WTC11 (cell line): Measurements from ENCODE around the gene IQSEC1. TPM values are rescaled to one million over a fixed set of nuclear protein-coding genes. Genes with fewer than 3 reads are reported as not detected.
A peak's percentile ranks its signal among the peaks of the same experiment; 100 is the strongest.

Source experiments
- ATAC-seq: fragments of 200-7000 bp; cut with Tn5 transposase; 2 replicates; pipeline ENCODE4 v1.10.0; 2021; ENCODE audit warnings: mild to moderate bottlenecking, moderate library complexity
- CTCF ChIA-PET: fragments of 300-600 bp; sonication (Branson Sonifier 250); formaldehyde crosslinking; loops from one replicate; lab custom pipeline; 2021; ENCODE audit warnings: antibody characterized with exemption; lab: Charles Lee
- POLR2A ChIA-PET: fragments of 350-600 bp; sonication (Branson Sonifier 250); formaldehyde crosslinking; loops from one replicate; lab custom pipeline; 2021; ENCODE audit warnings: antibody characterized with exemption; lab: Charles Lee
- DNase-seq: peaks from one replicate; pipeline ENCODE4 v3.0.0; 2021; ENCODE audit warnings: low spot score
- H3K27ac Mint-ChIP-seq: 2 replicates; pipeline ENCODE4 v1.8.0; 2021; ENCODE audit warnings: mixed read lengths
- H3K27me3 Mint-ChIP-seq: 2 replicates; pipeline ENCODE4 v1.8.0; 2021; ENCODE audit warnings: low read depth, mild to moderate bottlenecking, moderate library complexity, mixed read lengths
- H3K36me3 Mint-ChIP-seq: 2 replicates; pipeline ENCODE4 v1.8.0; 2021; ENCODE audit warnings: mixed read lengths
- H3K4me1 Mint-ChIP-seq: 2 replicates; pipeline ENCODE4 v1.8.0; 2022; ENCODE audit warnings: mixed read lengths
- H3K4me3 Mint-ChIP-seq: 2 replicates; pipeline ENCODE4 v1.8.0; 2021; ENCODE audit warnings: mild to moderate bottlenecking, moderate library complexity, mixed read lengths
- H3K9me3 Mint-ChIP-seq: 2 replicates; pipeline ENCODE4 v1.8.0; 2021; ENCODE audit warnings: mixed read lengths
- ATF1 ChIP-seq: sonication (generic); formaldehyde crosslinking; IDR thresholded peaks from 2 replicates; pipeline ENCODE4 v1.8.1; 2023; ENCODE audit warnings: mild to moderate bottlenecking, moderate library complexity, missing genetic modification reagents
- E2F5 ChIP-seq: sonication (generic); formaldehyde crosslinking; IDR thresholded peaks from 2 replicates; pipeline ENCODE4 v1.8.1; 2022; ENCODE audit warnings: mild to moderate bottlenecking, moderate library complexity, missing genetic modification reagents
- EMX1 ChIP-seq: fragments of 250-450 bp; sonication (Bioruptor Pico); IDR thresholded peaks from 2 replicates; pipeline ENCODE4 v1.8.0; 2021; ENCODE audit warnings: mild to moderate bottlenecking
- ETV6 ChIP-seq: sonication (generic); formaldehyde crosslinking; IDR thresholded peaks from 2 replicates; pipeline ENCODE4 v1.8.1; 2022; ENCODE audit warnings: mild to moderate bottlenecking, missing genetic modification reagents
- FOXJ3 ChIP-seq: sonication (generic); formaldehyde crosslinking; IDR thresholded peaks from 2 replicates; pipeline ENCODE4 v1.9.0; 2021; ENCODE audit warnings: missing genetic modification reagents, mild to moderate bottlenecking, borderline replicate concordance
- JAZF1 ChIP-seq: fragments of 250-450 bp; sonication (Bioruptor Pico); IDR thresholded peaks from 2 replicates; pipeline ENCODE4 v1.9.0; 2021; ENCODE audit warnings: moderate library complexity, mild to moderate bottlenecking, inconsistent platforms
- STAT6 ChIP-seq: sonication (generic); formaldehyde crosslinking; conservative IDR thresholded peaks from 2 replicates; pipeline ENCODE4 v1.8.1; 2023; ENCODE audit warnings: mild to moderate bottlenecking, low read depth, missing genetic modification reagents, moderate library complexity
- TCF7 ChIP-seq: sonication (generic); formaldehyde crosslinking; IDR thresholded peaks from 2 replicates; pipeline ENCODE4 v1.8.0; 2022; ENCODE audit warnings: mild to moderate bottlenecking, low read depth, missing genetic modification reagents, moderate library complexity
- TEAD1 ChIP-seq: sonication (generic); formaldehyde crosslinking; IDR thresholded peaks from 2 replicates; pipeline ENCODE4 v1.8.0; 2022; ENCODE audit warnings: mild to moderate bottlenecking, missing genetic modification reagents
- ZMAT4 ChIP-seq: fragments of 250-450 bp; sonication (Bioruptor Pico); IDR thresholded peaks from 2 replicates; pipeline ENCODE4 v1.9.0; 2021; ENCODE audit warnings: mild to moderate bottlenecking
- ZNF416 ChIP-seq: fragments of 250-450 bp; sonication (Bioruptor Pico); IDR thresholded peaks from 2 replicates; pipeline ENCODE4 v1.9.0; 2021; ENCODE audit warnings: mild to moderate bottlenecking, inconsistent platforms
- ZNF425 ChIP-seq: fragments of 250-450 bp; sonication (Bioruptor Pico); conservative IDR thresholded peaks from 2 replicates; pipeline ENCODE4 v1.9.0; 2021; ENCODE audit warnings: mild to moderate bottlenecking
- ZNF671 ChIP-seq: fragments of 250-450 bp; sonication (Bioruptor Pico); IDR thresholded peaks from 2 replicates; pipeline ENCODE4 v1.8.0; 2021; ENCODE audit warnings: mild to moderate bottlenecking
- total RNA-seq: library from RNA; stranded (reverse); gene quantifications from 3 replicates; pipeline ENCODE4 v1.2.3, GENCODE V29; 2021
- TF ChIP-seq, protein P1 (sequence below): sonication (generic); formaldehyde crosslinking; IDR thresholded peaks from 2 replicates; pipeline ENCODE4 v1.8.1; 2022; ENCODE audit warnings: mild to moderate bottlenecking, missing genetic modification reagents, moderate library complexity, borderline replicate concordance
- TF ChIP-seq, protein P2 (sequence below): sonication (generic); formaldehyde crosslinking; IDR thresholded peaks from 2 replicates; pipeline ENCODE4 v1.8.1; 2023; ENCODE audit warnings: mild to moderate bottlenecking, missing genetic modification reagents, borderline replicate concordance
- TF ChIP-seq, protein P3 (sequence below): fragments of 200-600 bp; IDR thresholded peaks from 2 replicates; pipeline ENCODE4 v1.8.0; 2022; ENCODE audit warnings: antibody characterized with exemption

Gene IQSEC1
- total RNA-seq, 1 experiment from 2014 or later: 35.0 TPM

DNA sequence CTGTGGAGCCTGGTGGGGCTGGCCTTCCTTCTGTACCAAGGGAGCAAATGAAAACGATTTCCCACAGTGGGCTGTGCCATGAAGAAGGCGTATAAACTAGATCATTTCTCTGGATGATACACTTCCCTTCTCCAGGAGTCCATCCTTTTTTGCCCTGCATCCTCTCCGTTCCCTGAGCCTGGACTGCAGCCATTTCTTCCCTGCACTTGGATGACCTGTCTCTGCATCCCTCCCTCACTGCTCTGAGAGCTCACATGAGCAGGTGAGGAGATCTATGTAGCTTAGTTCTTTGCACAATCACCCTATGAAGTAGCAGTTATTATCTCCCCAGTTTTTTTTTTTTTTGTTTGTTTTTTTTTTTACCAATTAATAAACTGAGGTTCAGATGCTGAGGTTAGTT, 46.7 kb downstream of the IQSEC1 start:
- DNase-seq: no peak
- H3K4me3 Mint-ChIP-seq: no peak overlapping the region
- TF ChIP-seq STAT6 (CRISPR knock-in tag): no peak
- TF ChIP-seq, protein P1, sequence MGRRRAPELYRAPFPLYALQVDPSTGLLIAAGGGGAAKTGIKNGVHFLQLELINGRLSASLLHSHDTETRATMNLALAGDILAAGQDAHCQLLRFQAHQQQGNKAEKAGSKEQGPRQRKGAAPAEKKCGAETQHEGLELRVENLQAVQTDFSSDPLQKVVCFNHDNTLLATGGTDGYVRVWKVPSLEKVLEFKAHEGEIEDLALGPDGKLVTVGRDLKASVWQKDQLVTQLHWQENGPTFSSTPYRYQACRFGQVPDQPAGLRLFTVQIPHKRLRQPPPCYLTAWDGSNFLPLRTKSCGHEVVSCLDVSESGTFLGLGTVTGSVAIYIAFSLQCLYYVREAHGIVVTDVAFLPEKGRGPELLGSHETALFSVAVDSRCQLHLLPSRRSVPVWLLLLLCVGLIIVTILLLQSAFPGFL: no peak
- TF ChIP-seq, all 79 proteins: peak for 0
- H3K36me3 Mint-ChIP-seq: no peaks in the 10 kb centered on the region
- 0 out of 2 replicates have a peak overlapping the region, but pooled peaks have one; percentile 5 for H3K27ac Mint-ChIP-seq
- peaks cover 11% of the 10 kb centered on the region for H3K4me1 Mint-ChIP-seq
- no peak for ATAC-seq
- no peaks in the 10 kb centered on the region for H3K27me3 Mint-ChIP-seq
- ChIA-PET POLR2A (interaction anchor here (0.5 kb wide), 2 partner anchors 58 to 484 kb away, joined by 3 read pairs; no protein-coding TSS in a partner anchor), CTCF (interaction anchor here (0.5 to 2.1 kb wide), 13 partner anchors 9 to 622 kb away, joined by 3 to 14 read pairs (median 4); no protein-coding TSS in a partner anchor)
- no peaks in the 10 kb centered on the region for H3K9me3 Mint-ChIP-seq

DNA sequence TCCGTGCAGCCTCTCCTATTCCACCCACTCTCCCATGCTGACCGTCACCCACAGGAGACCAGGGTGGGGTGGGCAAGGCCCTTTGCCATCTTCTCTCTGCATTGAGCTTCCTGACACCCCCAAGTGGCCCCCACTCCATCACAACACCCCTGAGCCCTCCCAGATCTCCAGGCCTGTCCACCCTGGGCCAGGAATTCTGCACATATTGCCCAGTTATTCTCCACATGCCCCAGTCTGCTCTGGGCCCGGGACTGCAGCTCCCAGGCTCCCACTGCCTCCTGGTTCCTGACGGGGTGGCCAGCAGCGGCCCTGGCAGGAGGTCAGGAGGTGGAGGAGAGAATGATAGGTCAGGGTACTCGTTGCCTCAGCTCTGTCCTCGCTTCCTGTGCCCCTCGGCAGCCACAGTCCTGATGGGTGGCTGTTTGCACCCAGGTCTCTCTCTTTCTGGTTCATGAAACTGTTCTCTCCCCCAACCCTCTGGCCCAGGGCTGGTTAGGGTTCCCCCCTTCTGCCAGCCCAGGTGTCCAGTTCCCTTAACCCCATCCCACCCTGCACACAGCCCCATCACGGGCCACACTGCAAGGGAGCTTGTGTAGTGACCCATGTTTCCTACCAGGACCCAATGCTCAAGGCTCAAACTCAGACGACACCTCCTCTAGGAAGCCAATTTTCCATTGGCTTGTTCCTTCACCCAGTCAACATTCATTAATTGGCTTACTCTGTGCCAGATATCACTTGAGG, 47.3 kb downstream of the IQSEC1 start:
- Mint-ChIP-seq H3K4me3 (no peak overlapping the region), H3K27me3 (no peaks in the 10 kb centered on the region), H3K9me3 (no peaks in the 10 kb centered on the region), H3K4me1 (peaks cover 9% of the 10 kb centered on the region), H3K36me3 (no peaks in the 10 kb centered on the region), H3K27ac (no peak overlapping the region)
- no peak for TF ChIP-seq FOXJ3 (CRISPR knock-in tag)
- no peak for TF ChIP-seq E2F5 (CRISPR knock-in tag)
- TF ChIP-seq, protein P2, sequence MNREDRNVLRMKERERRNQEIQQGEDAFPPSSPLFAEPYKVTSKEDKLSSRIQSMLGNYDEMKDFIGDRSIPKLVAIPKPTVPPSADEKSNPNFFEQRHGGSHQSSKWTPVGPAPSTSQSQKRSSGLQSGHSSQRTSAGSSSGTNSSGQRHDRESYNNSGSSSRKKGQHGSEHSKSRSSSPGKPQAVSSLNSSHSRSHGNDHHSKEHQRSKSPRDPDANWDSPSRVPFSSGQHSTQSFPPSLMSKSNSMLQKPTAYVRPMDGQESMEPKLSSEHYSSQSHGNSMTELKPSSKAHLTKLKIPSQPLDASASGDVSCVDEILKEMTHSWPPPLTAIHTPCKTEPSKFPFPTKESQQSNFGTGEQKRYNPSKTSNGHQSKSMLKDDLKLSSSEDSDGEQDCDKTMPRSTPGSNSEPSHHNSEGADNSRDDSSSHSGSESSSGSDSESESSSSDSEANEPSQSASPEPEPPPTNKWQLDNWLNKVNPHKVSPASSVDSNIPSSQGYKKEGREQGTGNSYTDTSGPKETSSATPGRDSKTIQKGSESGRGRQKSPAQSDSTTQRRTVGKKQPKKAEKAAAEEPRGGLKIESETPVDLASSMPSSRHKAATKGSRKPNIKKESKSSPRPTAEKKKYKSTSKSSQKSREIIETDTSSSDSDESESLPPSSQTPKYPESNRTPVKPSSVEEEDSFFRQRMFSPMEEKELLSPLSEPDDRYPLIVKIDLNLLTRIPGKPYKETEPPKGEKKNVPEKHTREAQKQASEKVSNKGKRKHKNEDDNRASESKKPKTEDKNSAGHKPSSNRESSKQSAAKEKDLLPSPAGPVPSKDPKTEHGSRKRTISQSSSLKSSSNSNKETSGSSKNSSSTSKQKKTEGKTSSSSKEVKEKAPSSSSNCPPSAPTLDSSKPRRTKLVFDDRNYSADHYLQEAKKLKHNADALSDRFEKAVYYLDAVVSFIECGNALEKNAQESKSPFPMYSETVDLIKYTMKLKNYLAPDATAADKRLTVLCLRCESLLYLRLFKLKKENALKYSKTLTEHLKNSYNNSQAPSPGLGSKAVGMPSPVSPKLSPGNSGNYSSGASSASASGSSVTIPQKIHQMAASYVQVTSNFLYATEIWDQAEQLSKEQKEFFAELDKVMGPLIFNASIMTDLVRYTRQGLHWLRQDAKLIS (CRISPR knock-in tag): no peak
- TF ChIP-seq ZNF671 (CRISPR knock-in tag): no peak
- no peak for TF ChIP-seq TCF7 (CRISPR knock-in tag)
- no peak for TF ChIP-seq EMX1
- no peak for TF ChIP-seq TEAD1 (CRISPR knock-in tag)
- no peak for TF ChIP-seq ZNF416 (CRISPR knock-in tag)
- TF ChIP-seq JAZF1 (CRISPR knock-in tag): no peak
- TF ChIP-seq ATF1 (CRISPR knock-in tag): no peak
- TF ChIP-seq STAT6 (CRISPR knock-in tag): no peak
- TF ChIP-seq ETV6 (CRISPR knock-in tag): no peak
- no peak for TF ChIP-seq ZNF425 (CRISPR knock-in tag)
- TF ChIP-seq, protein P3, sequence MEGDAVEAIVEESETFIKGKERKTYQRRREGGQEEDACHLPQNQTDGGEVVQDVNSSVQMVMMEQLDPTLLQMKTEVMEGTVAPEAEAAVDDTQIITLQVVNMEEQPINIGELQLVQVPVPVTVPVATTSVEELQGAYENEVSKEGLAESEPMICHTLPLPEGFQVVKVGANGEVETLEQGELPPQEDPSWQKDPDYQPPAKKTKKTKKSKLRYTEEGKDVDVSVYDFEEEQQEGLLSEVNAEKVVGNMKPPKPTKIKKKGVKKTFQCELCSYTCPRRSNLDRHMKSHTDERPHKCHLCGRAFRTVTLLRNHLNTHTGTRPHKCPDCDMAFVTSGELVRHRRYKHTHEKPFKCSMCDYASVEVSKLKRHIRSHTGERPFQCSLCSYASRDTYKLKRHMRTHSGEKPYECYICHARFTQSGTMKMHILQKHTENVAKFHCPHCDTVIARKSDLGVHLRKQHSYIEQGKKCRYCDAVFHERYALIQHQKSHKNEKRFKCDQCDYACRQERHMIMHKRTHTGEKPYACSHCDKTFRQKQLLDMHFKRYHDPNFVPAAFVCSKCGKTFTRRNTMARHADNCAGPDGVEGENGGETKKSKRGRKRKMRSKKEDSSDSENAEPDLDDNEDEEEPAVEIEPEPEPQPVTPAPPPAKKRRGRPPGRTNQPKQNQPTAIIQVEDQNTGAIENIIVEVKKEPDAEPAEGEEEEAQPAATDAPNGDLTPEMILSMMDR: no peak
- no peak for TF ChIP-seq ZMAT4
- DNase-seq (no peak), ATAC-seq (no peak)
- ChIA-PET CTCF (interaction anchor here (1.0 to 2.1 kb wide), 7 partner anchors 8 to 66 kb away, joined by 3 to 14 read pairs (median 4); no protein-coding TSS in a partner anchor), POLR2A (interaction anchor here (0.5 to 0.6 kb wide), 2 partner anchors 7 to 58 kb away, joined by 3 read pairs; no protein-coding TSS in a partner anchor)
